ENCODE data around the gene TMPRSS2. TPM values are rescaled to one million over a fixed set of nuclear protein-coding genes. Genes with fewer than 3 reads are reported as not detected.
A peak's percentile ranks its signal among the peaks of the same experiment; 100 is the strongest.
"Not testable (repeated sequence)": the region's sequence is repeated elsewhere in the genome, so short reads cannot be mapped to it uniquely, and the experiment has no call there.

The TMPRSS2 gene
- total RNA-seq, 1 donor from 2014 or later = not detected

DNA sequence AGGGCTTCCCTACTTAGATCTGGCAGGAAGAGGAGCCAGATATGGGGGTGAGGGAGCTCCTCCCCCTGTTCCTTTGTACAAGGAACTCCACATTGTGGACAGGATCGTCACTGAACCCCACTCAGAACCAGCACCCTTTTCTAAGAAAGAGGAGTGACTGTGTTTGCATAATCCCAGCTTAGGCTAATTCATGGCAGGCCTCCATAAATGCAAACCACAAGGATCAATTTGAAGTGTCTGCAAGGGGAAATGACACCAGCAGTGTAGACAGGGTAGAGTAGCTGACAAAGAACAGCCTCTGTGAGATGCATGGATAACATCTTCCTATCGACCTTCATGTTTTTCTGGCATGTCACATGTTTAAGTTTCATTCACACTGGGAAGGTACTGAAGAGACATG is 70.2 kb downstream of the TMPRSS2 start:
- DNase-seq (ENCODE audit: missing footprints) = no peak
- intact Hi-C loops (cut with DNase I) = no loop called here
- ATAC-seq = no peak

- DNase-seq (ENCODE audit: missing footprints) (no peak), ATAC-seq (no peak)
- intact Hi-C loops (cut with DNase I) = no loop called here
Measured at GRCh38 chr21:41435706-41436105, 72.3 kb downstream of the TMPRSS2 start.

DNA sequence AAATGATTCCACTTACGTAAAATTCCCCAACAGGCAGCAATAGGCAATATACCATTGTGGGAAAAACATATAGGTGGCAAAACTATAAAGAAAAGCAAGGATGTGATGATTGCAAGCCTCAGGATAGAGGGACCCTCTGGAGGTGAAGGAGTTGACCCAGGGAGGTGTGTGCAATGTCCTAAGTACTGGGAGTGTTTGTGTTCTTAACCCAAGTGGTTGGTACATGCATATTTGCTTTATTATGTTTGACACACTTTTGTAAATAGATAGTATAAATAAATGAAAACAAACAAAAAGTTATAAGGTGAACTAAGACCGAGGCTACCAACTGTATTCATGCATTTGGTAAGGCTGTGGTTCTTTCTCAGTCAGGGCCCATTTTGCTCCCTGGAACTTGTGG is 74.4 kb downstream of the TMPRSS2 start:
- intact Hi-C loops (cut with DNase I) = no loop called here
- DNase-seq (ENCODE audit: missing footprints) (no peak), ATAC-seq (no peak)

DNA sequence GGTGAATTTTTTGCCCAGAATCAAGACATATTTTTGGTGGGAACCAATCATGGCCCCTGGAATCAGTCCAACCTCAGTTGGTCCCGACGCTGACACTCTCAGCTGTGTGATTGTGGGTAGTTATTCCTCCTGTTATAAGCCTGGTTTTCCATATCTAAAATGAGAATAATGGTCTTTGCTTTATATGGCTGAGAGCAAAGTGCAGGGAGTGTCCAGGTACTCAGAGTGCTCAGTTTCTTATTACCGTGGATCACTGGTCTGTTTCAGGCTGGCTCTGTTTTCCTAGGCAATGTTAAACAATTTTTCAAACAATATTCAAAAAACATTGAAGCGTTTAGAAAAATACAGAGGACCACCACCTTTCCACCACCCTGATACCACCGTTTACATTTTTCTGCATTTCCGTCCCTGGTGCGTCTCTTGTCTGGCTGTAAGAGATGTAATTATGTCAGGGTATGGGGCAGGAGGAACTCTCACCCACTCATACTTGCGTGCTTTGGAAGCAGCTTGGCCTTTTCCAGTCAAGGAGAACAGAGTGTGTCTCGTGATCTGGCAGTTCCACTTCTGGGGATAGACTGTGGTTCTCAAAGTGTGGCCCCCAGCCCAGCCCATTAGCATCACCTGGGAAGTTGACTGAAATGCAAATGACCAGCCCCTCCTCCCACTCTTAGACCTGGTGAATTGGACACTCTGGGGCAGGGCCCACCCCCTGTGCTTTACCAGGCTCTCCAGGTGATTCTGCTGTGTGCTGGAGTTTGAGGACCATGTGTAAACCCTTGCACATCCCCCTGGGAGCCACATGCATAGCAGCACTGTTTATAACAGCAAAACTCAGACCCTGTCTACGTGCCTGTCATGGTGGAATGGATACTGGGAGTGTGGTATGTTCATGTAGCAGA is 75.1 kb downstream of the TMPRSS2 start:
- DNase-seq (ENCODE audit: missing footprints) (no peak), ATAC-seq (no peak)
- intact Hi-C loops (cut with DNase I) = no loop called here

GRCh38 chr21:41431788-41432548 is 76.0 kb downstream of the TMPRSS2 start:
- DNase-seq (ENCODE audit: missing footprints) = no peak
- ATAC-seq = no peak
- intact Hi-C loops (cut with DNase I) = no loop called here

DNA sequence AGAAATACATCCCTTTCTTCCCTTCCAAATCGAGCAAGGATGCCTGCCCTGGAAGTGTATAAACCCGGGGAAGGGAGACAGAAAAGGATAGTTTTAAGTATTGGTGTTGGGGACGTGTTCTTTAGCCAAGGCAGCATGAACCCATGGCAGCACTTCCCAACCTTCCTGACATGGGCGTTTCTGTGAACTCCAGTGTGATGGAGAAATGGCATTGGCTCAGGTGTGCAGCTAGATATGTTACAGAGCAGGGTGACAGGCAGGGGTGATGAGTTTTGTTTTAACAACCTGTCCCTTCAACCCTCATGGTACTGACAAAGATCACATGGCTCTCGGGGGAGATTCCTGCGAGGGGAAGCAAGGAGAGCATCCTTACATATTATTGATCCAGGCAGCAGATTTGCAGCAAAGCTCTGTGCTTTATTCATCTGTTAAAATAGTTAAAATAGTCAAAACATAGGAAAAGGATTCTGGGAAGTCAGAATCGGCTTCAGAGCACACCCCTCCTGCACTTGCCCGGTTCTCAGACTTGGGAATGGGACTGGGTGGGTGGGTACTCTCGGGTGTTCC is 78.0 kb downstream of the TMPRSS2 start:
- intact Hi-C loops (cut with DNase I) = loop anchor here (5.0 kb wide), 1 partner anchor 63 kb away; no protein-coding TSS in a partner anchor
- no peak for ATAC-seq
- no peak for DNase-seq (ENCODE audit: missing footprints)

DNA sequence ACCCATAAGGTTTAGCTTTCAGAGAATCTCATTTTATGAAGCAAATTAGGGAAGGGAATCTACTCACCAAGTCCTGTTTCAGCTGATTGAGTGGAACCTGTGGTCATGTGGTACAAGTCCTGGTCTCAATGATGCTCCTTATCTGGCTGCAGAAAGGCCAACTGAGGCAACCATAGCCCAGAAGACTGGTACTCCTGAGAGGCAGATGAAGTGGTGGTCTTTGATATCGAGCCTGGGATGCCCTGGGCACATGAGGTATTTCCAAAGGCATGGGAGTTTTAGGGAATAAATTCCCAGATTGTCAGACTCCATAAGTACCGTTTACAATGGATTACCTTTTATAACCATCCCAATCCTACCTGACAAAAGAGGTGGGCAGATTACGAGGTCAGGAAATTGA is 78.7 kb downstream of the TMPRSS2 start:
- intact Hi-C loops (cut with DNase I) = loop anchor here (5.0 kb wide), 1 partner anchor 62 kb away; no protein-coding TSS in a partner anchor
- DNase-seq (ENCODE audit: missing footprints) = no peak

GRCh38 chr21:41428847-41429246 is 79.1 kb downstream of the TMPRSS2 start:
- DNase-seq (ENCODE audit: missing footprints) (no peak), ATAC-seq (no peak)
- intact Hi-C loops (cut with DNase I) = loop anchor here (5.0 kb wide), 1 partner anchor 62 kb away; no protein-coding TSS in a partner anchor

More for the DNA sequence above, 78.7 kb downstream of the TMPRSS2 start:
- ATAC-seq = no peak

GRCh38 chr21:41428311-41428710 is 79.6 kb downstream of the TMPRSS2 start:
- ATAC-seq (no peak), DNase-seq (ENCODE audit: missing footprints) (no peak)
- intact Hi-C loops (cut with DNase I) = loop anchor here (5.0 kb wide), 1 partner anchor 61 kb away; no protein-coding TSS in a partner anchor

- ATAC-seq (no peak), DNase-seq (ENCODE audit: missing footprints) (no peak)
- intact Hi-C loops (cut with DNase I) = loop anchor here (5.0 kb wide), 1 partner anchor 60 kb away; no protein-coding TSS in a partner anchor
Measured at GRCh38 chr21:41427556-41427955, 80.4 kb downstream of the TMPRSS2 start.

DNA sequence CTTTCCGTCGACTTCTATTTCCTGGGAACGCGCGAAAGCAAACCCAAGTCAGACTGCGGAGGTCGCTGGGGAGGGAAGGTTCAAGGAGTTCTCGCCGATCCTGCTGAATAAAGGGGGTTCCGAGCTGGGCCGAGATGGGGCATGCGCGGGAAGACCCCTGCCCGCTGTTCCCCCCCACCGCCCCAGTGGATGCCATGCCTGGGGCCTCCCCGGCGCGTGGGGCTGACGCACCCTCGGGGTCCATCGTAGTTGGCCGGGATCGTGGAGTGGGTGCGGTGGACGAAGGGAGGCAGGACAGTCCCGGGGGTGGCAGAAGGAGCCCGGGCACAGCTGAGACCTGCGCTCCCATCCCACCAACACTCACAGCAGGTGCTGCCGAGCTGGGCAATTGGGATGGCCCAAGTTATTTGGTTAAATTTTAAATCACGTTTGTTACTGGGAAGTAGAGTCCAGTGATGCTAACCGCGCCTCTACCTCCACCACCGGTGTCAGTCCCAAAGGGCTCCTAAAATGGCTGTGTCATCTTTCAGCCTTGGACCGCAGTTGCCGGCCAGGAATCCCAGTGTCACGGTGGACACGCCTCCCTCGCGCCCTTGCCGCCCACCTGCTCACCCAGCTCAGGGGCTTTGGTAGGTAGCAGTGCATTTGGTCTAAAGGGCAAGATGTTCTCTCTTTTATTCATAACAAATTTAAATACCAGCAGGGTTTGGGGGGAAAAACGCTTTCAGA is 81.1 kb downstream of the TMPRSS2 start:
- peak; percentile 19 for ATAC-seq
- intact Hi-C loops (cut with DNase I) = loop anchor here (5.0 kb wide), 1 partner anchor 60 kb away; no protein-coding TSS in a partner anchor
- DNase-seq (ENCODE audit: missing footprints) = no peak

DNA sequence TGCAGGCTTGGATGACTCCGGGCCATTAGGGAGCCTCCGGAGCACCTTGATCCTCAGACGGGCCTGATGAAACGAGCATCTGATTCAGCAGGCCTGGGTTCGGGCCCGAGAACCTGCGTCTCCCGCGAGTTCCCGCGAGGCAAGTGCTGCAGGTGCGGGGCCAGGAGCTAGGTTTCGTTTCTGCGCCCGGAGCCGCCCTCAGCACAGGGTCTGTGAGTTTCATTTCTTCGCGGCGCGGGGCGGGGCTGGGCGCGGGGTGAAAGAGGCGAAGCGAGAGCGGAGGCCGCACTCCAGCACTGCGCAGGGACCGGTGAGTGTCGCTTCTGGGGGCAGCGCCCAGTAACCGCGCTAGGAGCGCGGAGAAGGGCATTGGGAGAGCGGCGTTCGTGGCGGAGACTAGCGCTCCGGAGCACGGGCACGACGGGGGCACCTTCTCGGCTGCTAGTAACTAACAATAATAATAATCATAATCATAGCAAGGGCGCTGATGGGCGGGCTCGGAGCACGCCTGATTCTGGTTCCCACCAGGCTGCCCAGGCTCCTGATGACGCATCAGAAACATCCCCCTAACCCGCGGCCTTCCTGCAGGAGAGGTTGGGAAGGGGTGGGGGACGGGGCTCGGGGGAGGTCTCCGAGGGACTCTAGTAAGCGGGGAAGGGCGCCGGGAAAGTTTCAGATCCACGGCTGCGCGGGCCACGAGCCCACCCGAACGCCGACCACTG is 81.8 kb downstream of the TMPRSS2 start, which contains the start of gene MX1:
Gene MX1, plus strand, starts transcription at position 286 of the 722 bp plus-strand sequence. CDS start 5,832 bp downstream, outside the sequence.
- peak; percentile 93 for ATAC-seq
- intact Hi-C loops (cut with DNase I) = loop anchor here (5.0 kb wide), 1 partner anchor 59 kb away; no protein-coding TSS in a partner anchor

DNA sequence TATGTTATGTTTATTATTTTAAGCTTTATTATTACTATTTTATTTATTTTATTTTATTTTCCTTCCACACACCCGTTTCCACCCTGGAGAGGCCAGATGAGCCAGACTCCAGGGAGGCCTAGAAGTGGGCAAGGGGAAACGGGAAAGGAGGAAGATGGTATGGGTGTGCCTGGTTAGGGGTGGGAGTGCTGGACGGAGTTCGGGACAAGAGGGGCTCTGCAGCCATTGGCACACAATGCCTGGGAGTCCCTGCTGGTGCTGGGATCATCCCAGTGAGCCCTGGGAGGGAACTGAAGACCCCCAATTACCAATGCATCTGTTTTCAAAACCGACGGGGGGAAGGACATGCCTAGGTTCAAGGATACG is 82.4 kb downstream of the TMPRSS2 start:
- intact Hi-C loops (cut with DNase I) = loop anchor here (5.0 kb wide), 1 partner anchor 58 kb away; no protein-coding TSS in a partner anchor
- ATAC-seq = no peak
- DNase-seq (ENCODE audit: missing footprints) = no peak

More for the DNA sequence above, 81.8 kb downstream of the TMPRSS2 start, which contains the start of gene MX1:
- peak; percentile 95 for DNase-seq (ENCODE audit: missing footprints)

DNA sequence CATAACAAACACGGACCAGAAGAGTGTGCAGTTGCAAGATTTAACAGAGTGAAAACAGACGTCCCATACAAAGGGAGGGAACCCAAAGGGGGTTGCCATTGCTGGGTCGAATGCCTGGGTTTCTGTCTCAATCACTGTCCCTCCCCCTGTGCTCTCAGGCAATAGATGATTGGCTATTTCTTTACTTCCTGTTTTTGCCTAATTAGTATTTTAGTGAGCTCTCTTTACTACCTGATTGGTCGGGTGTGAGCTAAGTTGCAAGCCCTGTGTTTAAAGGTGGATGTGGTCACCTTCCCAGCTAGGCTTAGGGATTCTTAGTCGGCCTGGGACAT is 84.7 kb downstream of the TMPRSS2 start:
- ATAC-seq; intact Hi-C loops (cut with DNase I); DNase-seq (ENCODE audit: missing footprints): not testable (repeated sequence)

DNA sequence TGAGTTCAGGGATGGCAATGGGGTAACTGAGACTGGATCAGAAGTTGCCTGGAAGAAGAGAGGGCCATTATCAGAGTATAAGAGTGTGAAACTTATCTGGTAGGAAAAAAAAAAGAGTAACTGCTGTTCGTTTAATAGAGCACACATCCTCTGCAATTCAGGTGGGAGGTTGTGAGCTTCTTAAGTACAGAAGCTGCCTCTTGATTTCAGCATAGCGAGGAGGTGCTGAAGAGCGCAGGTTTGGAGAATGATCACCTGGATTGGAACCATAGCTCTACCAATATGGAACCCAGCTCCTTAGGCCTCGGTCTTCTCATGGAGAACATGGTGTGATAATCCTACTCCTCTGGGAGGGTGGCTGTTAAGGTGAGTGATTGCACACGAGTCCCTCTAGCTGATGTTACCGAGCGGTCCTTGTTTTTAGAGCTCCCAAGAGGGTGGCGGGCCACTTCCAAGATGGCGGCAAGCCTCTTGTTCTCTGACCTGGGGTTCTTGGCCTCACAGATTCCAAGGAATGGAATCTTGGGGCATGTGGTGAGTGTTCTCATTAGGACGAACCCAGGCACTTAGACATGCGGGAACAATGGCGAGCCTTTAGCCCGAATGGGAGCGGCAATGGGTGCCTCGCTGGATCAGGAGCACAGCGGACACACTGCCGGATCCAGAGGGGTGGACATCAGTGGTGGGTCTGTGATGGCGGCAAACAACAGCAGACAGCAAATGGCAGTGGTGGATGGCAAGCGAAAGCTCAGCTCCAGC is 85.2 kb downstream of the TMPRSS2 start:
- intact Hi-C loops (cut with DNase I) = no loop called here
- no peak for DNase-seq (ENCODE audit: missing footprints)
- ATAC-seq = no peak

GRCh38 chr21:41420998-41421397 is 87.0 kb downstream of the TMPRSS2 start:
- DNase-seq (ENCODE audit: missing footprints); intact Hi-C loops (cut with DNase I); ATAC-seq: not testable (repeated sequence)
